ENCODE results near the gene CFTR. TPM values are rescaled to one million over a fixed set of nuclear protein-coding genes. Genes with fewer than 3 reads are reported as not detected.

CFTR gene
- total RNA-seq, 1 donor = 0.43 TPM

DNA sequence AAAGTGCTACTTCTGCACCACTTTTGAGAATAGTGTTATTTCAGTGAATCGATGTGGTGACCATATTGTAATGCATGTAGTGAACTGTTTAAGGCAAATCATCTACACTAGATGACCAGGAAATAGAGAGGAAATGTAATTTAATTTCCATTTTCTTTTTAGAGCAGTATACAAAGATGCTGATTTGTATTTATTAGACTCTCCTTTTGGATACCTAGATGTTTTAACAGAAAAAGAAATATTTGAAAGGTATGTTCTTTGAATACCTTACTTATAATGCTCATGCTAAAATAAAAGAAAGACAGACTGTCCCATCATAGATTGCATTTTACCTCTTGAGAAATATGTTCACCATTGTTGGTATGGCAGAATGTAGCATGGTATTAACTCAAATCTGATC lies 110.4 kb downstream of the CFTR start:
- no peak for TF ChIP-seq CTCF (IDR thresholded peaks at IDR 0.05; ENCODE audit: insufficient read depth, low read depth, low read length)
- H3K4me3 ChIP-seq (ENCODE audit: low read depth, low read length) = no peak overlapping the region
- DNase-seq (ENCODE audit: low read depth) = no peak

DNA sequence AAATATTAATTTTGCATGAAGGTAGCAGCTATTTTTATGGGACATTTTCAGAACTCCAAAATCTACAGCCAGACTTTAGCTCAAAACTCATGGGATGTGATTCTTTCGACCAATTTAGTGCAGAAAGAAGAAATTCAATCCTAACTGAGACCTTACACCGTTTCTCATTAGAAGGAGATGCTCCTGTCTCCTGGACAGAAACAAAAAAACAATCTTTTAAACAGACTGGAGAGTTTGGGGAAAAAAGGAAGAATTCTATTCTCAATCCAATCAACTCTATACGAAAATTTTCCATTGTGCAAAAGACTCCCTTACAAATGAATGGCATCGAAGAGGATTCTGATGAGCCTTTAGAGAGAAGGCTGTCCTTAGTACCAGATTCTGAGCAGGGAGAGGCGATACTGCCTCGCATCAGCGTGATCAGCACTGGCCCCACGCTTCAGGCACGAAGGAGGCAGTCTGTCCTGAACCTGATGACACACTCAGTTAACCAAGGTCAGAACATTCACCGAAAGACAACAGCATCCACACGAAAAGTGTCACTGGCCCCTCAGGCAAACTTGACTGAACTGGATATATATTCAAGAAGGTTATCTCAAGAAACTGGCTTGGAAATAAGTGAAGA lies 112.3 kb downstream of the CFTR start:
- no peak overlapping the region for H3K4me3 ChIP-seq (ENCODE audit: low read depth, low read length)
- DNase-seq (ENCODE audit: low read depth) = no peak
- TF ChIP-seq CTCF (IDR thresholded peaks at IDR 0.05; ENCODE audit: insufficient read depth, low read depth, low read length) = no peak

DNA sequence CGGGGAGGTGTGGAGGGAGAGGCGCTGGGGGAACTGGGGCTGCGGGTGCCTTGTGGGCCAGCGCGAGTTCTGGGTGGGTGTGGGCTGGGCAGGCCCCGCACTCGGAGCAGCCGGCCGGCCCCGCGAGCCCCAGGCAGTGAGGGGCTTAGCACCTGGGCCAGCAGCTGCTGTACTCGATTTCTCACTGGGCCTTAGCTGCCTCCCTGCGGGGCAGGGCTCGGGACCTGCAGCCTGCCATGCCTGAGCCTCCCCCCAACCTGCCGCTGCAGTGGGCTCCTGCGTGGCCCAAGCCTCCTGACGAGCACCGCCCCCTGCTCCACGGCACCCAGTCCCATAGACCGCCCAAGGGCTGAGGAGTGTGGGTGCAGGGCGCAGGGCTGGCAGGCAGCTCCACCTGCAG lies 116.3 kb downstream of the CFTR start:
- TF ChIP-seq CTCF (IDR thresholded peaks at IDR 0.05; ENCODE audit: insufficient read depth, low read depth, low read length) = no peak
- DNase-seq (ENCODE audit: low read depth) = no peak
- H3K4me3 ChIP-seq (ENCODE audit: low read depth, low read length) = no peak overlapping the region

GRCh38 chr7:117597755-117598154 lies 117.9 kb downstream of the CFTR start:
- TF ChIP-seq CTCF (IDR thresholded peaks at IDR 0.05; ENCODE audit: insufficient read depth, low read depth, low read length) = no peak
- H3K4me3 ChIP-seq (ENCODE audit: low read depth, low read length) = no peak overlapping the region
- no peak for DNase-seq (ENCODE audit: low read depth)

DNA sequence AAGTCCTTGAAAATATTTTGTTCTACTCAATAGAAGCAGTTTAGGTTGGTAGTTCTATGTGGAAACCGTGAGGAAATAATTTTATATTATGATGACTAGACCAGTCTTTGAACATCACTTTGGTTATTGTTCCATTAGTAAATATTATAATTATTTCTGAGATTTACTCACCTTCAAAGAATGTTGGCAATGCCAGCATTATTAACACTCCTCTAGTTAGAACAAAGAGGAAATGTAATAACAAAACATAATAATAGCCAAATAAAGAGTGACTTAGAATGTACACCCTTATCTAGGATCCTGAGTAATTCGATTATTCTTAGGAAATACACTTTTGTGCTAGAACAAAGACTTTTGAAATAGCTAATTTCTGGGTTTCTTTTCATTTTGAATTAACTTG lies 121.1 kb downstream of the CFTR start:
- DNase-seq (ENCODE audit: low read depth) = no peak
- no peak for TF ChIP-seq CTCF (IDR thresholded peaks at IDR 0.05; ENCODE audit: insufficient read depth, low read depth, low read length)
- H3K4me3 ChIP-seq (ENCODE audit: low read depth, low read length) = no peak overlapping the region

- H3K4me3 ChIP-seq (ENCODE audit: low read depth, low read length) = no peak overlapping the region
- TF ChIP-seq CTCF (IDR thresholded peaks at IDR 0.05; ENCODE audit: insufficient read depth, low read depth, low read length) = no peak
- no peak for DNase-seq (ENCODE audit: low read depth)
Measured at GRCh38 chr7:117603627-117604026, 123.8 kb downstream of the CFTR start.

DNA sequence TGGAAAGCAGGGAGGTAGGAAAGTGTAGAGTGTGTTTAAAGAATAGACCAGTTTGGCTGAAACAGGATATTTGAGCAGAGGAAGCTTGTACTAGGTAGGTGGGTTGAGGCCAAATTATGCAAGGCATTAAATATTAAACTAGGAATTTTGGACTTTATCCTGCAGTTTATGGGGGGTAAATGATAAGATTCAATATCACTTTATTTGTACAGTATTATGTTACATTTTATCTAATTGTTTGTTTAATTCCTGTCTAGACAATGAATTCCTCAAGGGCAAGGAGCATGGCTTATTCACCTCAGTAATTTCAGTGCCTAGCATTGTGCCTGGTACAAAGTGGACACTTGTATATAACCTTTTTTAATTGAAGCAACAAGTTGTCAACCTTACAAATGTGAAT lies 125.9 kb downstream of the CFTR start:
- no peak overlapping the region for H3K4me3 ChIP-seq (ENCODE audit: low read depth, low read length)
- DNase-seq (ENCODE audit: low read depth) = no peak
- no peak for TF ChIP-seq CTCF (IDR thresholded peaks at IDR 0.05; ENCODE audit: insufficient read depth, low read depth, low read length)

All from fibroblast of villous mesenchyme (primary cell).